HG03354 (cell line): ENCODE data around the gene RSPRY1.
"Not testable (repeated sequence)": the region's sequence is repeated elsewhere in the genome, so short reads cannot be mapped to it uniquely, and the experiment has no call there.

Source experiments
- ATAC-seq: cut with Tn5 transposase; IDR thresholded peaks from one replicate; pipeline ENCODE4 v1.9.1; 2021; ENCODE audit warnings: mild to moderate bottlenecking; ENCODE audit not compliant: unreplicated experiment, poor library complexity, severe bottlenecking

The RSPRY1 gene

DNA sequence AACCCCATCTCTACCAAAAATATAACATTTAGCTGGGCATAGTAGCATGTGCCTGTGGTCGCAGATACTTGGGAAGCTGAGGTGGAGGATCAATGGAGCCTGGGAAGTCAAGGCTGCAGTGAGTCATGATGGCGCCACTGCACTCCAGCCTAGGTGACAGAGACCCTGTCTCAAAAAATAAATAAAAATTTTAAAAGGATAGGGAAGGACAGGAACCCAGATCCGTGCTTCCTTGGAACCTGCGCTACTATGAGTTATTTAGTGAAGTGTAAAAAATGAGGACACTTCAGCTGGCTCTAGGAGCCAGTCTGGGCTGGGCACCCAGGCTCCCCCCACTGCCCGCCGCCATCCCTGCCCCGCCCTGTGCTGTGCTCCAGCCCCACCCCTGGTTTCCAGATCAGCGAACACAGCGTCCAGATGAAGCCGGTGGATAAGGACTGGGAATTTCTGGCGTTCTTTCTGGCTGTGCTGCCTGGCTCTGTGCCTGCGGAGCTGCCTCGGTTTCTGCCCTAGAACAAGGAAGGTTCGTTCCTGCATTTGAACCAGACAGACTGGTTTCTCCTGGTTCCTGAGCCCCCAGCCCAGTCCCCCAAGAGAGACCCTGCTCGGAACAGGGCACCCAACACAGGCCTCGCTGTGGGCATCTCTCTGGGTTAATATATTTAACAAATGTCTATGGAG is 79.9 kb downstream of the RSPRY1 start:
- no peak for ATAC-seq

DNA sequence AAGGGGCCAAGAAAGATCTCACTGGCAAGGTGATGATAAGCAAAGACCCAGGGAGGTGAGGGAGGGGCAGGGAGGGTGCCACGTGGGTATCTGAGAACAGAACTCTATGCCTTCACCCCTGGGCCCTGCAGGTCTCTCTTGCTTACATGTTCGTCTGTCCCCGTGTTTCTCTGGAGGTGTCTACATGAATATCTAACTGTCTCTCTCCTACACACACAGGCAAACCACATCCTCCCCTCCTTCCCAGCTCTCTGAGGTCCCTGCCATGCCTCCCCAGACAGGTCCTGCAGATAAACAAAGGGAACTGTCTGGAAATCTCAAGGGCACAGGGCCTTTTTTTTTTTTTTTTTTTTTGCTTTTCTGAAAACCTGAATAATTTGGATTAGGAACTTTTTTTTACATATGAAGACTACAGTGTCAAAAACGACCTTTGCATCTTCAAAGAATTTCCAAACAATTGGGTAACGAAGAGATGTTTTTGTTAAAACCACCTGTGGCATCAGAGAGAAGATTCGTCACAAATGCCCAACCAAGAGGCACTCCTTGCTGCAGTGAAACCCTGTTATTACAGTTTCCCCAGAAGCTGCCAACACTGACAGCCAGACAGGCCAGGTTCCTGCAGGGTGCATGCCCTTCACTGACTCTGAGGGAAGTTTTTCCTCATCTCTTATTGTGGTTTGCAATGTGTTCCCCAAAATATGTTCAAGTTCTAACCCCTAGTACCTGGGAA is 80.6 kb downstream of the RSPRY1 start:
- ATAC-seq, result no peak

DNA sequence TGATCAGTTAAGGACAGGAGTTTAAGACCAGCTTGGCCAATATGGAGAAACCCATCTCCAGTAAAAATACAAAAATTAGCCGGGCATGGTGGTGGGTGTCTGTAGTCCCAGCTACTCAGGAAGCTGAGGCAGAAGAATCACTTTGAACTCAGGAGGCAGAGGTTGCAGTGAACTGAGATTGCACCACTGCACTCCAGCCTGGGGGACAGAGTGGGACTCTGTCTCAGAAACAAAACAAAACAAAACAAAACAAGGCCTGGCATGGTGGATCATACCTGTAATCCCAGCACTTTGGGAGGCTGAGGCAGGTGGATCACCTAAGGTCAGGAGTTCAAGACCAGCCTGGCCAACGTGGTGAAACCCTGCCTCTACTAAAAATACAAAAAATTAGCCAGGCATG is 81.2 kb downstream of the RSPRY1 start:
- ATAC-seq, result not testable (repeated sequence)

DNA sequence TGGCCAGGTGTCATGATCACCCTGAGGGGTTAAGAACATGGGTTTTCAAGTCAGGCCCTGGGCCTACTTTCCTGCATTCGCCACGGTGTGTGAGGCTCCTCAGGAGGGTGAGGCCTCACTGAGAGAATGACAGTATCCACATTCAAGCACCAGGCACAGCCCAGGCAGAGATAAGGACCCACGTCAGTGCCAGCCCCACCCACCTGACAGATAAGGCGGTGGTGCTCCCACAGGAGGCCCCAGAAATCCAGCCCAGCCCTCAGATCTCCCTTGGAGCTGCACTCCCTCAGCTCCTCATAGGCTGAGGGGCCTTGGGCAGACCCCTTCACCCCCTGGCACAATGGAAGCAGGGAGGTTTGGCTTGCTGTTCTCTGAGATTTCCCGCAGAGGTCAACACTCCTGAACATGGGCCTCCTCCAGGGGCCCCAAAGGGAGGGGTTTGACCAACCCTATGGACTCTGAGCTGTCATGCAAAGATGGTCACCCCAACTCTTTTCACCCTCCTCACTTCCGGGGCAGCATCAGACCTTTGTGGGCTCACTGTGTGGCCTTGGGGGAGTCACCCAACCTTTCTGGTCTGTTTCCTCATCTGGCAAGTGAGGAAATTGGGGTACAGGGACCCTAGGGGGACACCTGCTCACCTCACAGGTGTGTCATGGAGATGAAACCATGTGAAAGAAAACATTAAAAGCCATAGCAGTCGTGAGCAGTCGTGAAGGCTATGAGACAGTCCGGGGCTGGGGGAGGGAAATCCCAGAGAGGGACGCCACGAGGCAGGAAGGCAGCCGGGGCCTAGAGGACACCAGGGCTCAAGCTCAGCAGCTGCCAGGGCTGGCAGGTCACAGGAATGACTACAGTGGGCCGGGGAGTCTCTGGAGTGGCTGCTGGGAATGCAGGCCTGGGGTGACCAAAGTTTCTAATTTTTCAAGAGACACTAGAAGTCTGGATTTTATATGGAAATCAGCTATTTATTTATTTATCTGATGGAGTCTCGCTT is 83.0 kb downstream of the RSPRY1 start:
- ATAC-seq, result no peak

DNA sequence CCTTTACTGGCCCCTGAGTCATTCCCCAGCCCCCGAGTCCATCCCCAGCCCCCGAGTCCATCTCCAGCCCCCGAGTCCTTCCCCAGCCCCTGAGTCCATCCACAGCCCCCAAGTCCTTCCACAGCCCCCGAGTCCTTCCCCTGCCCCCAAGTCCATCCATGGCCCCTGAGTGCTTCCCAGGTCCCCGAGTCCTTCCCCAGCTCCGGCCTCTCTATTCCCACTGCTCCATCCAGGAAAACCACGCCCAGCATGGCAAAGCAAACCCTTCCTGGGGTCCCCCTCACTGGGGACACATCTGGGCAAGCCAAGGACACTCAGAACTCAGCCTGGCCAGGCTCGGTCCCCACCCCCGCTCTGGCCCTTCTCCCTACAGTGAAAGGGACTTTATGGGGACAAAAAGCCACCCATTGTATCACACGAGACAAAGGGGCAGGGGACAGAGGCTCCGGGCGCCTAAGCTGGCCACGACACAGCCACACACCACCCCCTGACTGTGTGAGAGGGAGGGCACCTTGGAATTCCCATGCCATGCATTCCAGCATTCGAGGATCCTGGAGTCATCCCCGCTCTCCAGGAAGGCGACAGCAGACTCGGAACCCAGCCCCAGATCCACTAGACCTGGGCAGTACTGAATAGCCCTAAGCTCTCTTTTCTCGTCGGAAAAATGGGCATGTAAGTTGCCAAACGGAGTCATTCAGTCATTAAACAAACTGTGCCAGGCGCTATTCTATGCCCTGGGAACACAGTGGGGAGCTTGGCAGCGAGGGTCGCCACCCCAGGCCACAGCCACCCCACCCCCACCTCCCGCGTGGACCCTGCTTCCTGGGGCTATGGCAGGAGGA is 84.3 kb downstream of the RSPRY1 start:
- ATAC-seq, result no peak

DNA sequence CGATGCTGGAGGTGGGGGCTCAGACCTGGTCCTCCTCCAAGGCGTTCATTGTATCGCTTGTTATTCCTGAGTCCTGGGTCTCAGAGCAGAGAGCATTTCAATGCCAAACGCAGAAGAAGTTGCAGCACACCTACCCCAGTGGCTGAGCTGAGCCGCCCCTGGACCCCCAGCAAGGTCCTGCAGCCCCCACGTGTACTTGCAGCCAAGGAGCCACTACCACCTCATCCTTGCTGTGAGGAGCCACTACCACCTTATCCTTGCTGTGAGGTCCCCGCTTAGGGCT is 84.9 kb downstream of the RSPRY1 start:
- ATAC-seq, result no peak

DNA sequence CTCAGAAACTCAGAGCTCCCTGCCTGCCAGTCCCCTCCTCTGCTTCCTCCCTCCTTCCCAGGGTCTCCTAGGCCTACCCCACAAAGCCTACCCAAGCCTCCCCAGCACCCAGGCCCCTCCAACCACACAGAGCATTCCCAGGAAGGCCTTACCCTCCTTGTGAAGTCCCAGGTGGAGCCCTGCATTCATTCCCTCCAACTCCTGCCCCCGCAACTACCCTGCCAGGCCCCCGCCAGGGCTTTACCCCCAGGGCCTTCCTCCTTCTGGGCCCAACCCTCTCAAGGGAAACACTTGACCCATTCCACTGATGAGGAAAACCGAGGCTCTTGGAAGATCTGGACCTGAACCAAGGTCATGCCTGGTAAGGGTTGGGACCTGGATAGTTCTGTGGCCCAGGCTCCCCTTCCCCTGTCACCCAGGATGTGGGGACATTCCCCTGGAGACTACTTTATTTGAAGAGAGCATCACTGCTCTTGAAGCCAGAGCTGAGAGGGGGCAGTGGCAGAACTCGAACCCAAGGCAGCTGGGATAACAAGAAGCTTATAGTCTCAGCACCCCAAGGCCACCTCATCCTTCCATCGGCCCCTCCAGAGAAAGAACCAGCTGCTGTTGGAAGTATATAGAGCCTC is 85.9 kb downstream of the RSPRY1 start:
- ATAC-seq, result no peak

- ATAC-seq, result no peak
Measured at GRCh38 chr16:57273359-57273758, 87.2 kb downstream of the RSPRY1 start.

- ATAC-seq, result no peak
Measured at GRCh38 chr16:57273826-57274225, 87.7 kb downstream of the RSPRY1 start.

GRCh38 chr16:57275946-57276345 is 89.8 kb downstream of the RSPRY1 start:
- ATAC-seq, result not testable (repeated sequence)

- ATAC-seq, result no peak
Measured at GRCh38 chr16:57276596-57276995, 90.5 kb downstream of the RSPRY1 start.

- no peak for ATAC-seq
Measured at GRCh38 chr16:57277586-57277985, 91.5 kb downstream of the RSPRY1 start.

DNA sequence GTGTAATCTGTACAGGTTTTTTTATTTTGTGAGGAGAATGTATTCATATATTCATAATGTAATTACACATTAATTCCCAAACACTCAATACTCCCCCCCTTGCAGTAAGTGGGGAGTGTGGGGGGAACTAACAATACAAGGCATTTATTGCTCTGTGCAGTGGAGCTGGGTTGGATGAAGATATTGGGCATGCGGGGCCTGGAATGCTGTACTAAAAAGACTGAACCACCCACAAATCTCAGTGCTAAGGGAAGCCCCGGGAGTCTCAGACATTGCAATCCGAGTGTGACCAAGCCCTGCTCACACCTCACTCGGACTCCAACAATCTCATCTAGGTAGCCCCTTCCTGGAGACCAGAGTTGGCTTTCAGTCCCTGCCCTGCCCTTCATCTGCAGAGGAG is 92.4 kb downstream of the RSPRY1 start:
- ATAC-seq, result no peak

DNA sequence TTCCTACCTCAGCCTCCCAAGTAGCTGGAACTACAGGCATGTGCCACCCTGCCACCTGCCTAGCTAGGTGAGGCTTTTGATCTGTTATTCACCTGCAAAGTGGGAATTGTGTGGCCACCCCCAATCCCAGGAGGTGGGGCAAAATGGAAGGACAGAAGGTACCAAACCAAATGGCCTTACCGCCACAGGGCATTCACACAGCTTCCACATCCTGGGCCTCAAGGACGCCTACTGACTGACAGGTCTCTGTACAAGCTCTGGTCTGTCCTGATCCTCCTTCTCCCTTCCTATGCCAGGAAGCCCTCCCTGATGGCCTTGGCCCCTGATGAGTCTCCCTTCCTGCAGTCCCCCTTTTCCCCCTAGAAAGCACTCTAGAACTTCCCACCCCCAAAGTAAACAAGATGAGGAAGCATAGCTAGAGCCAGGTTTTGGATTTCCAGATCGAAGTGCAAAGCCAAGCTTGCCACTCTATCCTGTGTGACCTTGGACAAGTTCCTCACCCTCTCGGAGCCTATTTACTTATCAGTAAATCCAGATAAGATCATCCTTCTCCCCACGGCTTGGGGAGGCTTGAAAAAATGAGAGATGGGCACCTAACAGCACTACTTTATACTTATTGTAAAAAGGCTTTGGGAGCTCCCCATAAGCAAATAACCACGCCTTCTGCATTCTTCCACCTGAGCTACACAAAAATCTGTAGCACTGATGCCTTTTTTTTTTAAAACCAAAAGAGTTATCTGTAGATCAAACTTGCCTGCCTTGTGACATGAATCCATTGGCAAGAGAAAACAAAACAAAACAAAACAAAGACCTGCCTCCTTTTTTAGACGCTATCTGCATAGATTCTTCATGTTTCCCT is 93.9 kb downstream of the RSPRY1 start:
- no peak for ATAC-seq

DNA sequence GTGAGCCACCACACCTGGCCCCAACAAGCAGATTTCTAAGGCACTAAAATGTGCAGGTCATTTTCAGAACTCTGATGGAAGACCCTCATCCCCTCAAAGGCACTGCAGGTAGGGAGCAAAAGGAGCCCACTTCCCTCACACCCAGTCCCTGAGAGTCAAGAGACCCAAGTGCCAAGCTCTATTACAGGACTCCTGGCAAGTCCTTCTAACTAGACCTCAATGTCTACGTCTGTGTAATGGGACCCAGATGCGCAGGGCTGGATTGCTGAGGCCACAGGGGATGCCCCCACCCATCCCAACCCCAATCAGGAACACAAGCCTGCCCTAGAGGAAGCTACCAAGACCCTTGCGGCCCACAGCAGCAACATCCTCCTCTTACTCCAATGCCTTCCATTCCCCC is 95.7 kb downstream of the RSPRY1 start:
- no peak for ATAC-seq

GRCh38 chr16:57282510-57283213 is 96.5 kb downstream of the RSPRY1 start:
- no peak for ATAC-seq

GRCh38 chr16:57283214-57283958 is 97.3 kb downstream of the RSPRY1 start:
- no peak for ATAC-seq
